Occipital lobe (tissue), 2 donors: ENCODE data around the gene RAD1. TPM values are rescaled to one million over a fixed set of nuclear protein-coding genes. Genes with fewer than 3 reads are reported as not detected.
A peak's percentile ranks its signal among the peaks of the same experiment; 100 is the strongest.
"Not testable (repeated sequence)": the region's sequence is repeated elsewhere in the genome, so short reads cannot be mapped to it uniquely, and the experiment has no call there.

Source experiments
- DNase-seq: peaks from one replicate; lab custom pipeline; 2025; lab: John Stamatoyannopoulos, UW
- total RNA-seq: library from RNA; depleted of rRNA; stranded (reverse); fragments of >200 nt; gene quantifications from one replicate; pipeline ENCODE4 v1.2.3, GENCODE V29; 2014

RAD1 gene, protein sequence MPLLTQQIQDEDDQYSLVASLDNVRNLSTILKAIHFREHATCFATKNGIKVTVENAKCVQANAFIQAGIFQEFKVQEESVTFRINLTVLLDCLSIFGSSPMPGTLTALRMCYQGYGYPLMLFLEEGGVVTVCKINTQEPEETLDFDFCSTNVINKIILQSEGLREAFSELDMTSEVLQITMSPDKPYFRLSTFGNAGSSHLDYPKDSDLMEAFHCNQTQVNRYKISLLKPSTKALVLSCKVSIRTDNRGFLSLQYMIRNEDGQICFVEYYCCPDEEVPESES
- total RNA-seq = 48.4 TPM

DNA sequence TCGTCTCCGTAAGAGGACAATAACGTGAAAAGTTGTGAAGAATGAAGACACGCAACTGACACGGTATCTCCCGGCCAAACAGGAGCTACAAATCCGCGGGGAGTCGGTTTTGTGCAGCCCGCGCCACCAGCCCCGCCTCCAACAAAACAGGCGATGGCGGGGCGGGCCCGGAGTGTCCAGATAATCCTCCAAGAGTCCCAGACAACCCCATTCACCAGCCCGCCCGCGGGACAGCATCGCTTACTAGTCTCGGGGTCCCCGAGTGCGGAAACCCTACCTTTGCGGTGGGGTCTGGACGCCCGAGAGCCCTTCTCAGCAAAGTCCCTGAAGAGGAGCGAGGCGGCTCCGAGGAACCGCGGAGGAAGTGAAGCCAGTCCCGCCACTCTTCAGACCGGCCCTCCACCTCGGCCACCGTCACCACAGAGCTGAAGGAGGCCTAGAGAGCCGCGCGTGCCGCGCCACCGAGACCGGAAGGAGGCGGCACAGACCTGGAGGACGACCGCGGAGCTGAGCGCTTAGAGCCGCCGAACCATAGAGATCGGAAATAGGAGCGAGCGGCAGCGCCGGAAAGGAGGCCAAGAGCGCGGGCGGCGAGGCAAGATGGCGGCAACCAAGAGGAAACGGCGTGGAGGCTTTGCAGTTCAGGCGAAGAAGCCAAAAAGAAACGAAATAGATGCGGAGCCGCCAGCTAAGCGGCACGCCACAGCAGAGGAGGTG lies at the start of gene RAD1, which contains the start of gene BRIX1:
RAD1 (minus strand) TSS at position 366 of the 717 bp plus-strand sequence. CDS start 612 bp downstream, outside the sequence.
BRIX1 (plus strand) TSS at position 573 of the 717 bp plus-strand sequence; CDS start at position 601, 28 bp downstream.
- peak; percentile 95 for DNase-seq

DNA sequence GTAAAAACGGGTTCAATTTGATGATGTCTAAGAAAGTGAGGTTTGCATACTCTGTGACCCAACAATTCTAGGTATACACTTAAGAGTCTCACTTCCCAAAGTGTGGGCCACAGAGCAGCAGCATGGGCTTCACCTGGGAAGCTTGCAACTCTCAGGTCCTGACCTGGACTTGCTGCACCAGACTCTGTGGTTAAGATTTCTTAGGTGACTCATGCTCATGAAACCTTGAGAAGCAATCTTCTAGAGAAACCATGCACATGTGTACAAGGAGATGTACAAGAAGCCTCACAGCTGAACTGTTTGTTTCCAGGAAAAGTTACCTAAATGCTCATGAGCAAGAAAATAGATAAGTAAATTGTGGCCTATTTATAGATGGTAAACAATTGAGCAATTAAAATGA lies 44.0 kb upstream of the RAD1 start:
- DNase-seq = no peak

DNA sequence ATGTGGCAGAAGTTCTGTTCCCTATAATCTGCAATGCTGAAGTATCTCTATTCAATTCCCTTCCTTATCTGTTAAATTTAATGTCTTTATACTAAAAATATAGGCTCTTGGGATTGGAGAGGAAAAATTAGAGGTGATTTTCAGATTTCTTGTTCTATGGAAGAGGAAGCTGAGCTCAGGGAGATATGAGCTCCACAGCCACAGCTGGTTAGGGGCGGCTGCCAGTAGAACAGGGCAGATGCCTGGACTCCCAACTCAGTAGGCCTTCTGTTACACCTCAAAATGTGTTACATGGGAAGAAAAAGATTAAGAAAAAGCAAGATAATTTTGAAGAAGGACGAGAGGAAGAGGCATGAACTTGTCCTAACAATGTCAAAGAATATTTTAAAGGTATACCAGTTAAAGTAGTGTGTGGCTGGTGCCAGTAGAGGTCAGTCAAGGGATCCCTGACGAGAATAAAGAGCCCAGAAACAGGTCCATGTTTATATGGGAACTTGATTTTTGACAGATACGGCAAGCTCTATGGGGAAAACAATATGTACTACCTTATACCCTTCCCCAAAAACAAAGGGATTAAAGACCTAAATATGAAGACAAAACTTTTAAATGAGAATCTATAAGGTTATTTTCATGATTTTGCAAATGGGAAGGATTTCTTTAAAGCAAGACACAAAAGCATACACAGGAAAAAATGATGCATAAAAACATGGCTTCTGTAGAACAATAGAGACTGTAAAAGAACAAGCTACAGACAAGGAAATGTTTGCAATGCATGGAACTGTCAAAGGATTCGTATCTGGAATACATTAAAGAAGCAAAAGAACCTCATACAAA lies 42.8 kb upstream of the RAD1 start:
- no peak for DNase-seq

DNA sequence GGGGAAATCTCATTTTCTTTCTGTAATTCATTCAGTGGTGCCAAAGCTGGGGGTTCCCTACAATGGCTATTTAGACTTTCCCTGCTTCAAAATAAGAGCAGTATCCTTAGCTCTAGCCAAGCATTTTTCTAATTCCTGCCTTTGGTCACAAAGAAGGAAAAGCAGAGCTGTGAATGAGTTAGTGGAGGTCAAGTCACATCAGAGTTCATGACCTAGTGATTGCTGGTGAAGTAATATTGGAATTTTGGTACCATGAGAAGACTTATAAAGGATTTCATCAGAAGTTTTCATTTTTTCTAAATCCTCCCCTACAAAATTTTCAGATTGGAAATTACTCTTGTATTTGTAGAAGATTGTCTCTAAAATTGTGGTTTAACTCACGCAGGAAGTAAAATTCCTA lies 42.0 kb upstream of the RAD1 start:
- no peak for DNase-seq

DNA sequence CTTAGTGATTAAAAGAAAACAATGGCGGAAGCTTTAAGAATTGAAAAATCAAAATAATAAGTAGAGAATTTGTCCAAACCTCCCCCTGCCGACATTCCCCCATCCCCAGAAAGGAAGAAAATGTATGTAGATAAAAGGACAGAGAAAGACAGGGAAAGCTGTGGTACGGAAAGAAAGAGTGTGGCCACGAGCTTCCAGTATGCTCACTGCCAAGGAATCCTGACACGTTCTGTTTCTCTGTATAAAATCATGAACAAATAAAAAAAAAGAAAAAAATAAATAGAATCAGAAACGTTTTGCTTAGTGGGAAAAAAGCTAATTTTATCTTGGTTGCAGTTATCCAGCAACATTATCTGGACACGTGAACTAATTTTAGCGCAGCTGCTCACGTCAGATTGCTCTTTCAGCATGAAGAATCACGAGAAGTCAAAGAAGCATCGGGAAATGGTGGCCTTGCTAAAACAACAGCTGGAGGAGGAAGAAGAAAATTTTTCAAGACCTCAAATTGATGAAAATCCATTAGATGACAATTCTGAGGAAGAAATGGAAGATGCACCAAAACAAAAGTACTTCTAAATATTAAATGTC lies 29.2 kb upstream of the RAD1 start:
- DNase-seq = no peak

DNA sequence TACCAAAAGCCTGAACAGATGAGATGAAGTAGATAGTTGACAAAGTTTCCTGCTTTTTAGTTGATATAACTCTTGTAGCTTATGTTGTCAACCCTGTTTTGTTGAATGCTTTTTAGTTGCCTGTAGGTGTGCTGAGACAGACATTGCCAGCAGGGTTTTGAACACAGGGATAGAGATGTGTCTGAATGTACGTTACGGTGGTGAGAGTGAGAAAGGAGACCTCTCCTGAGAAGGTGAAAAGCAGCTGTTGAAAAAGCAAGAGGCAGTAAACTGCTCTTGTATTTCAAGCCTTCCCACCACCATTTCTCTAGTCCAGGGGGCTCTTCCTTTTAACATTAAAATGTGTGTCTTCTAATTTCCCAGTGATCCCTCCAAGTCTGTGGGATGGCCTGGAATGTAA lies 28.7 kb upstream of the RAD1 start:
- no peak for DNase-seq

DNA sequence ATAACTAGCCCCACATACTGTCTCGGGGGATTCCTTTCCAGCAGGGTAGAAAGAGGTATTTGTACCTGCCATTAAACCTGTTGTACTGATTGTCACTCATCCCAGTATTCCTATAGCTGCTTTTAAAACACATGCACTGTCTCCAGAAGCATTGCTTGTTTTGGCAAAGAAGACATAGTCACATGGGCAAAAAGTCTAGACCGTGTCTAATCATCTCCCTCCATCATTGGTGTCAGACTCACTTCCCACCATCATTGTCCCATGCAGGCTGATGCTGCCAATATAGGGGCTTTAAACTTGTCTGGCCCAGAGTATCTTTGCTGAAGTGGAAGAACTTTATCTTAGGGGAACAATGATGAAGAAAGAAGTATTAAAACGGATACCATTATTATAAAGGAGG lies 26.6 kb upstream of the RAD1 start:
- no peak for DNase-seq

DNA sequence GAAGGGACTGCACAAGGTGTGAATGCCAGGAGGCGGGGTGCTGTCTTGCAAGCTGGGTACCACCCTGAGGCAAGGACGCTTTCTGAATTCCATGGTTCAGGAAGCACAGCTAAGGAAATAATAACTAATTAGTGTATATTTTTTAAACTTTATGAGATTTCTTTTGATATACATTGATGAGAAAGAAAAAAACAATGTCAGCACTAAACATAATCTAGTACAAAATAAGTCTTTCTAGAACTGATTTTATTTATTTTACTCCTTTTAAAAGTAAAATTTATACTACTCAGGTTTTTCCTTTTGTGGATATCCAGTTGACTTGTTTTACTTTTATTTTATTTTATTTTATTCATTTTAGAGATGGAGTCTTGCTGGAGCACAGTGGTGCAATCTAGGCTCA lies 17.6 kb upstream of the RAD1 start:
- DNase-seq = no peak

DNA sequence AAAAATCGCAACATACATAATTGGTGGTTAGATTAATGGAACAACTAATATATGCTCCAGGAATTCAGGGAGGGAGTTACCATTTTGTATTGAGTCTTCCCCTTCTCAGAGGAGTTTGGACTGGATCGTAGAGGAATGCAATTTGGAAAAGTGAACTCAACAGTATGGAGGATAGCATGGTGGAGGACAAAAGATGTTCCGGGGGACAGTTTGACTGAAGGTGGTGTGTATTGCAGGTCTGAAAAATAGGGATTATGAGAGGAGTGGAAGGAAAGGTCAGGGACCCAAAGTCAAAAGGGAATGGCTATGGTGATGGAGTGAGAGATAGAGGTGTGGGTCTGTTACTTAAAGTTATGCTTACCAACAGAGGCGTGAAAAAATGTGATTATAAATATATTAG lies 15.6 kb upstream of the RAD1 start:
- no peak for DNase-seq

DNA sequence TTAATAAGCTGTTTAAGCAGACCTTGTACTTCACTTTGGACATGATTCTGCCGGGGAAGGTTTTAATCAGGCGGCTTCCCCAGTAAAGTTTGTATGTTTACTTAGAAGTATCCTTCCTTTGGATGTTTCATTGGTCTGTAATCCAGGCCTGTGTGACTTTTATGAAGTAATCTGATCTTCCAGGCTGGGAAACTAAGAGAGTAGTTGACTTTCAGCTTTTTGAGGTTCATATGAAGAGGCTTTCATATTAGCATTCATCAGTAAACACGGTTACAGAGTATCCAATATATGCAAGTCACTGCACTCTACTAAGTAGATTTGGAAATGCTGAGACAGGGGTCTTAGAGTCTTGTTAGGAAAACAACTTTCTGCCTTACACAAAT lies 15.1 kb upstream of the RAD1 start:
- DNase-seq = no peak

DNA sequence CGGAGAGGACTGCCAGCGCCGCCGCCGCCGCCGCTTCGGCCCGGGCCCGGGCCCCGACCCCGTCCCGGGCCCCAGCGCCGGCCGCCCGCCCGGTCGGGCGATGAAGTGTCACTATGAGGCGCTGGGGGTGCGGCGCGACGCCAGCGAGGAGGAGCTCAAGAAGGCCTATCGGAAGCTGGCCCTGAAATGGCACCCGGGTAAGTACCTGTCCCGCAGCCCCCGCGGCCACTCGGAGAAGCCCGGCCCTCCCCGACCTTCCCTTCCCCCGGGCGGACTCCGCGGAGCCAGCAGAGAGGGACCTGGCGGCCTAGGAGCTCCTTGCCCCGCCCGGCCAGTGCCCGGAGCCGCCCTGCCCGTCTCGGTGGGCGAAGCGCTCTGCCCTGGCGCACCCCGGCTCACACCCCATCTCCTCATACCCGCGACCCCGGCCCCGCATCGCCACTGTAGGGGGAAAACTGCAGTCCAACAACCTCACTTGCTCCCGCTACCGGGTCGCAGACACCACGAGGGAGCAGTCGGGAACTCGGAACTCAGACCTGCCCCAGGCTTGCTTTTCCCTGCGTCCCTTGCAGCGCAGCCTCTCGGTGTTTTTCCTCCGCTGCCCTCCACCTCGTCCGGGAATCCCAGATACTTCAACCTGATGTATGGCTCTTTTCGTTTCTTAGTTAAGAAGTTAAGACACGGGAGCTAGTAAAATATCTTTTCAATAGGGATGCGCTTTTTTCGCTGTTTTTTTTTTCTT lies 14.6 kb upstream of the RAD1 start:
- DNase-seq = peak; percentile 73

DNA sequence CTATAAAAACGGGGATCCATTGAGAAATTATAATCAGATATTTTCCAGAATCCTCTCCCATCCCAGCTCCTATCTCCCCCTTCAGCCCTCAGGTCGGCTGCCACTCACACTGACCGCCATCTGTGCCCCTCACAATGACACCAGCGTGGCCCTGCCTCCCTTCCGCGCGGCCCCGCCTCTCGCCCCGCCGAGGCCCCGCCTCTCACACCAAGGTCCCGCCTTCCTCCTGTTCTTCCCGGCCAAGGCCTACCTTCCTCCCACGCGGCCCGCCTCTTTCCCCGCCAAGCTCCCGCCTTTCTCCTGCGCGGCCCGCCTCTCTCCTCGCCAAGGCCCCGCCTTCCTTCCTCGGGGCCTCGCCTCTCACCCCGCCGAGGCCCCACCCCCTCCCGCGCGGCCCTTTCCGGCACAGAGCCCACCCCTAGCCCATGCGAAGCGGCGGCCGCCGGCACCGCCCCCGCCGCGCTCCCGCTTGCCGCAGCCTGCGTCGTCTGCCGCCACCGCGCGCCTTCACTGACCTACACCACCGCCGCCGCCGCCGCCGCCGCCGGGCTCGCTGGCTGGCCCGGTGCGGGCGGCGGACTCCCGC lies 13.9 kb upstream of the RAD1 start, which contains the start of gene DNAJC21:
DNAJC21 (plus strand) TSS at position 426 of the 586 bp plus-strand sequence. CDS start 261 bp downstream, outside the sequence.
- DNase-seq = peak; percentile 99

DNA sequence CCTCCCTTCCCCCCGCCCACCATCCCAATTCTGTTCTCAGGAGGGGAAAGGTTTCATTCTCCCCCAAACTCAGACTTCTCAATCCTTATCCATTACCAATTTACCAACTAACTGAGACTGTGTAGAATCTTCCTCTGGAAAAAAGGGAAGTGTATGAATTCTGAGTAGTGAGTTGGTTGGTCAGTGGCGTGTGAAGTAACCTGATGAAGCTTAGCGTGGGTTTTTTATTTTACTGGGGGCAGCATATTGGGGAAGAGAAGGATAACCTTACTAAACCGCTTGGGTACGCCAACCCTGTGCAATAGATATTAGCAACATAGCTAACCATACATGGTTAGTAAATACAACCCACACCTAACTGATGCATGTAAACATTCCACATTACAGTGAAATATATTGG lies 13.0 kb upstream of the RAD1 start:
- no peak for DNase-seq

DNA sequence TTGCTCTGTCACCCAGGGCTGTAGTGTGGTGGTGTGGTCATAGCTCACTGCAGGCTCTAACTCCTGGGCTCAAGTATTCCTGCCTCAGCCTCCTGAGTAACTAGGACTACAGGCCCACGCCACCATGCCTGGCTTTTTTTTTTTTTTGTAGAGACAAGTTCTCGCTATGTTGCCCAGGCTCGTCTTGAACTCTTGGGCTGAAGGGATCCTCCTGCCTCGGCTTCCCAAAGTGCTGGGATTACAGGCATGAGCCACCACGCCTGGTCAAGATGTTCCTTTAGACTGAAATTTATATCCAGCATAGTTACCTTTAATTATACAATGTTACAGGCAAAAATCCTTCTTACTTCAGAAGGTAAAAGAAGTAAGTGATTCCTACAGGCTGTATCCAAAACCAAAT lies 12.5 kb upstream of the RAD1 start:
- no peak for DNase-seq

DNA sequence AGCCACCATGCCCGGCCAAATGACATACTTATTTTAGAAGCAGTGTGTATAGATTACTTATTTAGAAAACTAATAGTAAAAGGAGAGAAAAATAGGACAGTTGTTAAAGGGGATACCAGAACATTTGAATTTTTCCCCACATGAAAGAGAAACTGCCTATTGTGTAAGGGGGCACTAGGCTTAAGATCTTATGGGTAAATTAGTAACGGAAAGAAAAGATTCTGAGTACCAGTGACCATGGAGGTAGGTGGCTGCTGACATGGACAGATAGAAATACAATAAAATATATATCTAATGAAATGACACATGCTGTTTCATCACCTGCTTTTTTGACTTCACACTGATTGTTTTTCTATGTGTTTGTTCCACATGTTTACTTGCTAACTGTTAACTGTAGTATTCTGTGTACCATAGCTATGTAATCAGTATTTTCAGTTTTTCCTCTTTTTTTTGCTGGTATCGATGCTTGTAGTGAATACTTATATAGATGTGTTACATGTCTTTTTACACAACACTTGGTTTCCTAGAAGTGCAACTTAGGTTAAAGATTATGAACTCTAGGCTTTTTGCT lies 11.1 kb upstream of the RAD1 start:
- DNase-seq = no peak

DNA sequence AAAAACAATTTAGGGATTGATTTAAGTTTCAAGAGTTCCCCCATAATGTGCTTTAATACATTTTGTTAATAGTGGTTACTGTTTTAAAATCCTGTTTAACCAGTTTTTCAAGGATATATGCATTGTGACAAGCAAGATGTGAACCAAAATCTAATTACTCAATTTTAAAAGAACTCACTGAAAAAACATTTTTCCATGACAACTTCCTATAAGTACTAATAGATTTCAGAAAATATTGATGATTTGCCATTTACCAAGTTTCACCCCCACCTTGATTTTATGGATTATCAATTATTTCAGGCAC lies 9.1 kb upstream of the RAD1 start:
- DNase-seq = no peak

DNA sequence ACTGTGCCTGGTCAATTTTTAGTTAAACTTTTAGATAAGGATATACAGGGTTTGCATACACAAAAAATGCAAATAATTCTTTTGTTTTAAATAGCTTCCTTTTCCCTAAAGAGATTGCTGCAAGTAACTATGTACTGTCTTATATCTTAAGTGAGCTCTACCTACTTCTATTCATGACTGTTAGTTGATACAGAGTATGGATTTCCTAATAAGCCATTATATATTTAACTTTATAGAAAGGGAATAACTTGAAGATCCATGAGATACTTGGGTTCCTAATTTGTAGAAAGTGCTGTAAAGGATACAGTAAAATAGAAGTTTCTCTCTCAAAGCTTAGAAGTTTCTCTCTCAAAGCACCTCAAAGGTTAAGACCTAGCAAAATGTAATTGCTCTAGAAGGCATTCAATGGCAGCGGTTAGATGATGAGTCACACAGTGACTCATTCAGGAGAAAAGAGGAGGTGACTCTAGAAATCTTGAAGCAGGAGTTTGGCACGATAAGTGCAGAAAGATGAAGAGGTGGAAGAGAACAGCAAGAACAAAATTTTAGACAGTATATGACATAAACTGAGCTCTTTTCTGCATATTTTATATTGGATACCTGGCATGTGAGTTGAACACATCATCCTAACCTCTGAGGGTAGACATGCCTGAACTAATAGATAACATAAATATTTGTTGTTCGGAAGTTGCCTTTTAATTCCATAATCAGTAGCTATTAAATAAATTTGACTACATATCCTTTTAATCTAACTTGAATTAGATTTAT lies 8.6 kb upstream of the RAD1 start:
- DNase-seq = peak; percentile 3

DNA sequence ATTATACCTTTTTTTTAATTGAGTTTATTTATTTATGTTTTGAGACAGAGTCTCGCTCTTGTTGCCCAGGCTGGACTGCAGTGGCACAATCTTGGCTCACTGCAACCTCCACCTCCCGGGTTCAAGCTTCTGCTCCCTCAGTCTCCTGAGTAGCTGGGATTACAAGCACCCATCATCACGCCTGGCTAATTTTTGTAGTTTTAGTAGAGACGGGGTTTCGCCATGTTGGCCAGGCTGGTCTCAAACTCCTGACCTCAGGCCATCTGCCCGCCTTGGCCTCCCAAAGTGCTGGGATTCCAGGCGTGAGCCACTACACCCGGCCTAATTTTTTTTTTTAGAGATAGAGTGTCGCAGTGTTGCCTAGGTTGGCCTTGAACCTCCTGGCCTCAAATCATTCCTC lies 8.0 kb upstream of the RAD1 start:
- DNase-seq = not testable (repeated sequence)

DNA sequence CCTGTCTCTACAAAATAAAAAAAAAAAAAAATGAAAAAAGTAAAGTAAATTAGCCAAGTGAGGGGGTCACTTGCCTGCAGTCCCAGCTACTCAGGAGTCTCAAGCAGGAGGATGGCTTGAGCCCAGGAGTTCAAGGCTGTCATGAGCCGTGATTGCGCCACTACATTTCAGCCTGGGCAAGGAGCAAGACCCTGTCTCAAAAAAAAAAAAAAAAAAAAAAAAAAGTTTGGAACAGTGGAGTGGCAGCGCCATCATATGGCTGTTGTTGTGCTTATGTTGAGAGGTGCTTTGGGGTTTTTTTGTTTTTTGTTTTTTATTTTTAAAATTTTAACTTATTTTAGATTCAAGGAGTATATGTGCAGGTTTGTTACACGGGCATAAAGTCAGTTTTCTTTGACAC lies 3.8 kb upstream of the RAD1 start:
- no peak for DNase-seq

DNA sequence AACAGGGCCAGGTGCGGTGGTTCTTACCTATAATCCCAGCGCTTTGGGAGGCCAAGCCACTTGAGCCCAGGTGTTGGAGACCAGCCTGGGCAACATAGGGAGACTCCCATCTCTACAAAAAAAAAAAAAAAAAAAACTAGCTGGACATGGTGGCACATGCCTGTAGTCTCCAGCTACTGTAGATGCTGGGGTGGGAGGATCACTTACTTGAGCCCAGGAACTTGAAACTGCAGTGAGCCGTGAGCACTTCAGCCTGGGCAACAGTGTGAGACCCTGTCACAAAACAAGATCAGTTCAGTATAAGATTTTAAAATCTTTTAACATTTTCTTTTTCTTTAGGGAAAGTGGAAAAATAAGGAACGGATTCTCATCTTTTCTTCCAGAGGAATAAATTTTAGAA lies 2.7 kb upstream of the RAD1 start:
- DNase-seq = no peak
